ENCODE data around the gene CDK6. TPM values are rescaled to one million over a fixed set of nuclear protein-coding genes. Genes with fewer than 3 reads are reported as not detected.

CDK6 gene
- total and polyA plus RNA-seq, 2 donors, result 6.5 to 42.0 TPM

DNA sequence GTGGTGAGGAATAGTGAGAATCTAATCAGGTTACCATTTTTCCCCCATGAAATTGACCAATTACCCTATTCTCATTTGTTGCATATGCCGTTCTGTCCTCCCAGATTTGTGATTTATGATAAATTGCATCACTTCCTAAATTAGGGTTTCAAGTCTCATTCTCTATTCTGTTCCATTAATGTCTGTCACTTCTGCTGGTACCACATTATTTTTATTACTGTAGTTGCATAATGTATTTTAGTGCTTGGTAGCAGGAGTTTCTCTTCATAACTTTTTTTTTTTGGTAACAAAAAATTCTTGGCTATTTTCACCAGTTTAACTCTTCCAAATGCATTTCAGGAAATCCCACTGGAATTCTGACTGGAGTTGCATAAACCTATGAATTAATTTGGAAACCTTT lies 202.2 kb downstream of the CDK6 start:
- 45% methylated on average over 1 of the region's 1 CpG for WGBS

DNA sequence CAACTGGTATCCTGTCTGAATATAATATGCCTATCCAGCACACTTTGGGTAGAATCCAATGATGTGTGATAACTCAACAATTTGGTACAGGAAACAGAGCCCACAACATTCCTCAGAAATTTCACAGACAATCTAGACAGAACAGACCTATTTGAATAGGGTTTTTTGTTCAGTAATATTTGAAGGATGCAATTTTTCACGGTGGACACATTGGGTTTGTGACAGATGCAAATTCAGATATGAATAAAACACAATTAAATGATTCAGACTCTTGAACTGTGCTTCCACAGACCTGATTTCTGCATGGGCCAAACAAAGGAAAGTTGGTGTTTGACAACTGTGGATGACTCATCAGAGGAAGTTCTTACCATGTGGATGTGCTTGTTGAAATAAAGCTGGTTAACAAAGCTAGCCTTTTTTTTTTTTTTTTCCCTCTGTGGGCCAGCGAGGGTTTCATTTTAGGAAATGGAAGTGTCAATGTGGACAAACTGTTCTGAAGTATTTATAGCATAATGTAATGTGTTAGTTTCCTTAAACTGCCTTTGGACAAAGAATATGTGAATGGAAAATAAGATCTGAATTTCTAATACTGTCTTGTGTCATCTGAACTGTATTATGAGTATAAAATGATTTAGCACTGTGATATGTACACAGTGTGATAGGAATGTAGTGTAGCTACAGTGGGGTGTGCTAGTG lies 203.0 kb downstream of the CDK6 start:
- Histone ChIP-seq H3K4me1 (ENCODE audit: control insufficient read depth in 2 of 2, insufficient read depth in 2 of 2, low read length in 2 of 2) (peaks cover 4 to 9% of the 10 kb centered on the region in 2 donors), H3K4me3 (ENCODE audit: low read length in 2 of 2) (no peak overlapping the region), H3K36me3 (ENCODE audit: control insufficient read depth in 2 of 2, insufficient read depth in 2 of 2, low read length in 1 of 2) (peaks cover 7 to 27% of the 10 kb centered on the region in 2 donors), H3K27me3 (ENCODE audit: control insufficient read depth in 2 of 2, insufficient read depth in 1 of 2, low read length in 1 of 2) (no peaks in the 10 kb centered on the region), H3K9me3 (ENCODE audit: control insufficient read depth in 2 of 2, insufficient read depth in 1 of 2, low read length in 1 of 2) (no peaks in the 10 kb centered on the region), H3K27ac (ENCODE audit: low read depth in 1 of 2, low read length in 1 of 2) (no peak overlapping the region)
- no peak for DNase-seq (ENCODE audit: low read depth in 6 of 9, low spot score in 9 of 9)
- 8% methylated on average over 2 of the region's 2 CpGs for WGBS

More for the DNA sequence above, 202.2 kb downstream of the CDK6 start:
- H3K36me3 ChIP-seq (ENCODE audit: control insufficient read depth in 2 of 2, insufficient read depth in 2 of 2, low read length in 1 of 2), result peaks cover 0 to 24% of the 10 kb centered on the region in 2 donors
- no peak overlapping the region for H3K4me3 ChIP-seq (ENCODE audit: low read length in 2 of 2)
- no peak overlapping the region for H3K27ac ChIP-seq (ENCODE audit: low read depth in 1 of 2, low read length in 1 of 2)
- no peak for DNase-seq (ENCODE audit: low read depth in 6 of 9, low spot score in 9 of 9)
- peaks cover 5 to 12% of the 10 kb centered on the region in 2 donors for H3K4me1 ChIP-seq (ENCODE audit: control insufficient read depth in 2 of 2, insufficient read depth in 2 of 2, low read length in 2 of 2)
- no peaks in the 10 kb centered on the region for H3K9me3 ChIP-seq (ENCODE audit: control insufficient read depth in 2 of 2, insufficient read depth in 1 of 2, low read length in 1 of 2)
- H3K27me3 ChIP-seq (ENCODE audit: control insufficient read depth in 2 of 2, insufficient read depth in 1 of 2, low read length in 1 of 2), result no peaks in the 10 kb centered on the region

DNA sequence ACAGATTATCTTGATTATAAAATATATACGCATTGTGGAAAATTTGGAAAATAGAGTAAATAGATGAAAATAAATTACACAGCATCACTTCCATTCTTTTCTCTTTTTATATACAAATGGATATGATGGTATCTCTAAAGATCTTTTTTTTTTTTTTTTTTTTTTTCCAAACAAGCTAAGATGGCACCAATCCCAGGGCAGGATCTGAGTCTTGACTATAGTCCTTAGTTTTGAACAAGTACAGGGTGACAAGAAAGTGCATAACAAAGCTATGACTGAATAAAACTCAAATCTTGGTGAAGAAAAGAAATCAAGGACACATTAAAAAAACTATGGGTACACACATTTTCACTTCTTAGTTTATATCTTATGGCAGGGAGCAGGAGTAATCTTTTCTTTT lies 203.6 kb downstream of the CDK6 start:
- no peaks in the 10 kb centered on the region for H3K9me3 ChIP-seq (ENCODE audit: control insufficient read depth in 2 of 2, insufficient read depth in 1 of 2, low read length in 1 of 2)
- DNase-seq (ENCODE audit: low read depth in 6 of 9, low spot score in 9 of 9), result no peak
- over 99% methylated on average over 1 of the region's 1 CpG for WGBS
- peaks cover 8 to 29% of the 10 kb centered on the region in 2 donors for H3K36me3 ChIP-seq (ENCODE audit: control insufficient read depth in 2 of 2, insufficient read depth in 2 of 2, low read length in 1 of 2)
- no peak overlapping the region for H3K27ac ChIP-seq (ENCODE audit: low read depth in 1 of 2, low read length in 1 of 2)
- no peak overlapping the region for H3K4me3 ChIP-seq (ENCODE audit: low read length in 2 of 2)
- H3K4me1 ChIP-seq (ENCODE audit: control insufficient read depth in 2 of 2, insufficient read depth in 2 of 2, low read length in 2 of 2), result peaks cover 4 to 6% of the 10 kb centered on the region in 2 donors
- H3K27me3 ChIP-seq (ENCODE audit: control insufficient read depth in 2 of 2, insufficient read depth in 1 of 2, low read length in 1 of 2), result no peaks in the 10 kb centered on the region

DNA sequence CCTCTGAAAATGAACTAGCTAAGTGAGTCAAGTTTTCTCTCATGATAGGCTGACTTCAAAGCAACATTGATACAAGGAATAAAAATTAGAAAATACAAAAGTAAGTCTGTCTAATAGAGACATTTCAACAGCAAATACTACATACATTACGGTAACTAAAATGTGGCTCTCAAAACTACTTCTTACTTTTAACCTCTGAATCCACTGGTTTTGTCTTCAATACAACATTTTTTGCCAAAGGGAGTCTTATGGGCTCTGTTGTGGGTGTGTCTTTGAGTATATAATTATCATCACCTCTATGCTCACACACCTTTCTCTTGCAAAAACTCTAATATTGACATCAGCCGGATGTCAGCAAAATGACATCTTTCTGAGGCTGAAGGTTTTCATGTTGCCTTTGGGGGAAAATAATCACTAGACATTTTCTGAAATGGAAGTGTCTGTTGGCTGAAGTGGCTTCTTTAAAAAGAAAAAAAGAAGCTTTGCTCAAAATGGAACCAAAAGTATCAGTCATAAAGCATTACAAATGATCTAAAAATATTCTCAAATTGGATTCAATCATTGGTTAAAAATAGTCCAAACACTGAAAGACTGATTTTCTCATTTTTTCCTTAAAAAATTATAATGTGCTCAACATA lies 204.4 kb downstream of the CDK6 start:
- Histone ChIP-seq H3K36me3 (ENCODE audit: control insufficient read depth in 2 of 2, insufficient read depth in 2 of 2, low read length in 1 of 2) (peaks cover 11 to 36% of the 10 kb centered on the region in 2 donors), H3K4me1 (ENCODE audit: control insufficient read depth in 2 of 2, insufficient read depth in 2 of 2, low read length in 2 of 2) (peaks cover 4 to 6% of the 10 kb centered on the region in 2 donors), H3K9me3 (ENCODE audit: control insufficient read depth in 2 of 2, insufficient read depth in 1 of 2, low read length in 1 of 2) (no peaks in the 10 kb centered on the region), H3K27me3 (ENCODE audit: control insufficient read depth in 2 of 2, insufficient read depth in 1 of 2, low read length in 1 of 2) (no peaks in the 10 kb centered on the region), H3K27ac (ENCODE audit: low read depth in 1 of 2, low read length in 1 of 2) (no peak overlapping the region), H3K4me3 (ENCODE audit: low read length in 2 of 2) (no peak overlapping the region)
- 90% methylated on average over 2 of the region's 2 CpGs for WGBS
- DNase-seq (ENCODE audit: low read depth in 6 of 9, low spot score in 9 of 9), result no peak

DNA sequence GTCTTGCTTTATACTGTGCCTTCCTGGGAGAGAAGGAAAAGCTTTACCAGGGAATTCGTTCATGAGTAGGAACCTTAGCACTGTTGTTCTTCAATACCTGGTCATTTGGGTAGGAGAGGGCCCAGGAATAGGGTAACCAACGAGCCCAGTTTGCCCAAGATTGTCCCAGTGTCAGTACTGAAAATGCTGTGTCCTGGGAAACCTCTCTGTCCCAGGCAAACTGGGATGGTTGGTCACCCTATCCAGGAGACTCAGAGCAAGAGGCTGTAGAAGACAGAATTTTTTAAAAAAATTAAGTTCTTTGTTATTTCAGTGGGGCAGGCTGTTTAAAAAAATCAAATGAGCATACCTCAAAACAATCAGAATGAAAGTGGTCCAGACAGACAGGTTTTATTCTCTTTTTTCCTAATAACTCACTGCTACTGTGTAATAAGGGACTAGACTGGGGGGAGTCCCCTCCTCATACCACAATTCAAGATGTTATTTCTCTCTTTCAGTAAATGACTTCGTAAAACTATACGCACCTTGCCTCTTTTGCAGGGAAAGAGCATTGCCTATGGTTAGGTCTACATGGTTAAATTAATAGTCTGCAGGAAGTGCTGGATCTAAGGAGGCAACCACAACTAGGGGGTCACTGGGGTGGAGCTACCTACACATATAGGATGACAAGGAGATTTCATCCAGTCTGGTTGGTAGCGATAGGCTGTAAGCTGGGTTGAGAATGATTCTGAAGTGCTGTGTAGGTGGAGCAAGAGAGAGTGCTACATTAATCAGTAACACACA lies 205.1 kb downstream of the CDK6 start:
- Histone ChIP-seq H3K4me1 (ENCODE audit: control insufficient read depth in 2 of 2, insufficient read depth in 2 of 2, low read length in 2 of 2) (peaks cover 3 to 4% of the 10 kb centered on the region in 2 donors), H3K36me3 (ENCODE audit: control insufficient read depth in 2 of 2, insufficient read depth in 2 of 2, low read length in 1 of 2) (peaks cover 11 to 36% of the 10 kb centered on the region in 2 donors), H3K27ac (ENCODE audit: low read depth in 1 of 2, low read length in 1 of 2) (no peak overlapping the region), H3K27me3 (ENCODE audit: control insufficient read depth in 2 of 2, insufficient read depth in 1 of 2, low read length in 1 of 2) (no peaks in the 10 kb centered on the region), H3K4me3 (ENCODE audit: low read length in 2 of 2) (no peak overlapping the region), H3K9me3 (ENCODE audit: control insufficient read depth in 2 of 2, insufficient read depth in 1 of 2, low read length in 1 of 2) (no peaks in the 10 kb centered on the region)
- no peak for DNase-seq (ENCODE audit: low read depth in 6 of 9, low spot score in 9 of 9)
- 54% methylated on average over 5 of the region's 5 CpGs for WGBS

DNA sequence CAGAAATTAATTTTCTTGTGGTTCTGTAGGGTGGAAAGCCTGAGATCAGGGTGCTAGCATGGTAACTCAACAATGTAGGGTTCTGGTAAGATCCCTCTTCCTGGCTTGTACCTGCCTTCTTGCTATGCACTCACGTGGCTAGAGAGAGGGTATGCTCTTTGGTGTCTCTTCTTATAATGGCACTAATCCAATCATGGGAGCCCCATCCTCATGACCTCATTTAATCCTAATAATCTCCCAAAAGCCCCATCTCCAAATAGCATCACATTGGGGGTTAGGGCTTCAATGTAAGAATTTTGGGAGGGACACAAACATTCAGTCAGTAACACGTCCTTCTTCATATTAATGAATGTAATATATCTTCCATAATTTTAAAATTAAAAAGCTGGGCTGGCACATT lies 206.6 kb downstream of the CDK6 start:
- no peak for DNase-seq (ENCODE audit: low read depth in 6 of 9, low spot score in 9 of 9)
- H3K36me3 ChIP-seq (ENCODE audit: control insufficient read depth in 2 of 2, insufficient read depth in 2 of 2, low read length in 1 of 2), result peaks cover 11 to 36% of the 10 kb centered on the region in 2 donors
- WGBS, result 96% methylated on average over 2 of the region's 2 CpGs
- no peaks in the 10 kb centered on the region for H3K9me3 ChIP-seq (ENCODE audit: control insufficient read depth in 2 of 2, insufficient read depth in 1 of 2, low read length in 1 of 2)
- no peaks in the 10 kb centered on the region for H3K27me3 ChIP-seq (ENCODE audit: control insufficient read depth in 2 of 2, insufficient read depth in 1 of 2, low read length in 1 of 2)
- no peak overlapping the region for H3K27ac ChIP-seq (ENCODE audit: low read depth in 1 of 2, low read length in 1 of 2)
- H3K4me3 ChIP-seq (ENCODE audit: low read length in 2 of 2), result no peak overlapping the region
- no peaks in the 10 kb centered on the region for H3K4me1 ChIP-seq (ENCODE audit: control insufficient read depth in 2 of 2, insufficient read depth in 2 of 2, low read length in 2 of 2)

DNA sequence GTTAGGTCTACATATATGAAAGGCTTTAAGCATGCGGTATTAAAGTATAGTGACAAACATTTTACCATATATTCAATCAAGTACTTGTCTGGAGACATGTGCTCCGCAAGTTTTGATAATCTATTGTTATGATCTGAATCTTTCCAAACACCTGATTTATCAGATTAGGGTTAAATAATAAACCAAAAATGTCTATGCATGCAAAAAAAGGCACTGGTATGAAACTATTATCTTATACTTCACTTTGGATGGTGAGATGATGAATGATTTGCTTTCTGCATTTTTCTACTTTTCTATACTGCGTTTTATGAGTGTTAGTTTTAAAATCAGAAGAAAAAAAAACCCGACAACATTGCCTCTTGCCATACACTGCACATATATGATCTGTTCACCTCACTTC lies 208.4 kb downstream of the CDK6 start:
- Histone ChIP-seq H3K27me3 (ENCODE audit: control insufficient read depth in 2 of 2, insufficient read depth in 1 of 2, low read length in 1 of 2) (no peaks in the 10 kb centered on the region), H3K9me3 (ENCODE audit: control insufficient read depth in 2 of 2, insufficient read depth in 1 of 2, low read length in 1 of 2) (no peaks in the 10 kb centered on the region), H3K36me3 (ENCODE audit: control insufficient read depth in 2 of 2, insufficient read depth in 2 of 2, low read length in 1 of 2) (peaks cover 11 to 45% of the 10 kb centered on the region in 2 donors), H3K4me1 (ENCODE audit: control insufficient read depth in 2 of 2, insufficient read depth in 2 of 2, low read length in 2 of 2) (no peaks in the 10 kb centered on the region), H3K27ac (ENCODE audit: low read depth in 1 of 2, low read length in 1 of 2) (no peak overlapping the region), H3K4me3 (ENCODE audit: low read length in 2 of 2) (no peak overlapping the region)
- no peak for DNase-seq (ENCODE audit: low read depth in 6 of 9, low spot score in 9 of 9)
- WGBS, result 98% methylated on average over 4 of the region's 4 CpGs

DNA sequence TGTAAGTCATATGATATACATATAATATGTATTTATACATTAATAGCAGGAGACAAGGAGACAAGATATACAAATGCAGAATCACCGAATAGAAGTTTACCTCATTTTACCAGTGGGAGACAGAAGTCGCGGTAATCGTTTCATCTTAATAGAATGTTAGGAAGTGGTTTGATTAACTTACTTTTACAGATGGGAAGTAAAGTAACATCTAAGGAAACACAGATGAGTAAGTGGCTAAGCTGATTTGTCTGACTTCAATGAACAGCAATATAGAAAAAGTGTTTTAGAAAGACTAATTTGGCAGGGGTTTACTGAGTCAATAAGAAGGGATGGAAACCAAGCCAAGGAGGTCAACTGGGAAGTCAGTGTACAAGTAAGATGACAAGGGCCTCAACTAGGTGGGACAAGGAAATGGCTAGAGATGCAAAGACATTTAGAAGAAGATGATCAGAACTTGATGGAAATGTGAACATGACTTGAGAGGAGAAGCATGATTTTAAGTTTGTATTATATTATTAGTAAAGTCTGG lies 210.0 kb downstream of the CDK6 start:
- Histone ChIP-seq H3K4me1 (ENCODE audit: control insufficient read depth in 2 of 2, insufficient read depth in 2 of 2, low read length in 2 of 2) (peaks cover under 1 to 8% of the 10 kb centered on the region in 2 donors), H3K27ac (ENCODE audit: low read depth in 1 of 2, low read length in 1 of 2) (no peak overlapping the region), H3K27me3 (ENCODE audit: control insufficient read depth in 2 of 2, insufficient read depth in 1 of 2, low read length in 1 of 2) (no peaks in the 10 kb centered on the region), H3K4me3 (ENCODE audit: low read length in 2 of 2) (no peak overlapping the region), H3K9me3 (ENCODE audit: control insufficient read depth in 2 of 2, insufficient read depth in 1 of 2, low read length in 1 of 2) (no peaks in the 10 kb centered on the region), H3K36me3 (ENCODE audit: control insufficient read depth in 2 of 2, insufficient read depth in 2 of 2, low read length in 1 of 2) (peaks cover 11 to 46% of the 10 kb centered on the region in 2 donors)
- 50% methylated on average over 4 of the region's 4 CpGs for WGBS
- no peak for DNase-seq (ENCODE audit: low read depth in 6 of 9, low spot score in 9 of 9)

DNA sequence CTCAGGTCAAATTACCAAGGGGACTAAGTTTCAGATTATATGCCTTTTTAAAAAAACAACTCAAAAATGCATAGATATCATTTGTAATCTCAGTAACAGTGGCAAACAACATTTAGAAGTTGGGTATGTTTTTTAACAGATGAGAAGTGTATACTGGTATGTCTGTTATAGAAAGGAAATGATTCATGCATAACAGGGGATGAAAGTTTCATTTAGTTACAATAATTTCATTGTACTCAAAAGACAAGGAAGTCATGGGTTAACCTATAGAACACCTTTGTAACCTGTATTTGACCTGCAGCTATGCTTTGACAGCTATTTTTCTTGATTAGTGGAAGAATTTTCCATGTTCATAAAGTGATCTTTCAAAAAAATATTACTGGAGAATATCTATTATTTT lies 210.8 kb downstream of the CDK6 start:
- no peak for DNase-seq (ENCODE audit: low read depth in 6 of 9, low spot score in 9 of 9)
- Histone ChIP-seq H3K36me3 (ENCODE audit: control insufficient read depth in 2 of 2, insufficient read depth in 2 of 2, low read length in 1 of 2) (peaks cover 11 to 44% of the 10 kb centered on the region in 2 donors), H3K27ac (ENCODE audit: low read depth in 1 of 2, low read length in 1 of 2) (no peak overlapping the region), H3K9me3 (ENCODE audit: control insufficient read depth in 2 of 2, insufficient read depth in 1 of 2, low read length in 1 of 2) (no peaks in the 10 kb centered on the region), H3K4me1 (ENCODE audit: control insufficient read depth in 2 of 2, insufficient read depth in 2 of 2, low read length in 2 of 2) (peaks cover 3 to 11% of the 10 kb centered on the region in 2 donors), H3K4me3 (ENCODE audit: low read length in 2 of 2) (no peak overlapping the region), H3K27me3 (ENCODE audit: control insufficient read depth in 2 of 2, insufficient read depth in 1 of 2, low read length in 1 of 2) (no peaks in the 10 kb centered on the region)
